Esophagus squamous epithelium (tissue), 4 donors: Measurements from ENCODE around the gene PTGS2.
"Not testable (repeated sequence)": the region's sequence is repeated elsewhere in the genome, so short reads cannot be mapped to it uniquely, and the experiment has no call there.

Experiments used
- POLR2A ChIP-seq, 4 donors: fragments of 450-650 bp; IDR thresholded peaks; one replicate each; pipeline ENCODE4 v1.6.1; 2017; ENCODE audit warnings: antibody characterized with exemption in 4 of 4, mild to moderate bottlenecking in 4 of 4, moderate library complexity in 3 of 4
- TF ChIP-seq, protein P1 (sequence below), 6 experiments: fragments of 450-650 bp in 4 of 6; fragments of 200-600 bp in 2 of 6; sonication (generic) in 2 of 6; IDR thresholded peaks; one replicate each; pipeline ENCODE4 v1.5.1; 2016 to 2019; ENCODE audit warnings: antibody characterized with exemption in 6 of 6, mild to moderate bottlenecking in 4 of 6, moderate library complexity in 4 of 6

GRCh38 chr1:186669784-186670183, 10.4 kb downstream of the PTGS2 start:
- TF ChIP-seq POLR2A (IDR thresholded peaks at IDR 0.05), result not testable (repeated sequence)
- TF ChIP-seq, protein P1, sequence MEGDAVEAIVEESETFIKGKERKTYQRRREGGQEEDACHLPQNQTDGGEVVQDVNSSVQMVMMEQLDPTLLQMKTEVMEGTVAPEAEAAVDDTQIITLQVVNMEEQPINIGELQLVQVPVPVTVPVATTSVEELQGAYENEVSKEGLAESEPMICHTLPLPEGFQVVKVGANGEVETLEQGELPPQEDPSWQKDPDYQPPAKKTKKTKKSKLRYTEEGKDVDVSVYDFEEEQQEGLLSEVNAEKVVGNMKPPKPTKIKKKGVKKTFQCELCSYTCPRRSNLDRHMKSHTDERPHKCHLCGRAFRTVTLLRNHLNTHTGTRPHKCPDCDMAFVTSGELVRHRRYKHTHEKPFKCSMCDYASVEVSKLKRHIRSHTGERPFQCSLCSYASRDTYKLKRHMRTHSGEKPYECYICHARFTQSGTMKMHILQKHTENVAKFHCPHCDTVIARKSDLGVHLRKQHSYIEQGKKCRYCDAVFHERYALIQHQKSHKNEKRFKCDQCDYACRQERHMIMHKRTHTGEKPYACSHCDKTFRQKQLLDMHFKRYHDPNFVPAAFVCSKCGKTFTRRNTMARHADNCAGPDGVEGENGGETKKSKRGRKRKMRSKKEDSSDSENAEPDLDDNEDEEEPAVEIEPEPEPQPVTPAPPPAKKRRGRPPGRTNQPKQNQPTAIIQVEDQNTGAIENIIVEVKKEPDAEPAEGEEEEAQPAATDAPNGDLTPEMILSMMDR (IDR thresholded peaks at IDR 0.05), result not testable (repeated sequence)
